Thyroid gland (tissue), 4 donors: ENCODE results near the gene TAF1B.

ENCODE experiments used
- CTCF ChIP-seq, 6 experiments: fragments of 200-600 bp in 3 of 6; fragments of 450-650 bp in 3 of 6; sonication (generic) in 3 of 6; IDR thresholded peaks; one replicate each; pipeline ENCODE4 v1.5.1; 2016 to 2019; ENCODE audit warnings: antibody characterized with exemption in 6 of 6, mild to moderate bottlenecking in 2 of 6, inconsistent platforms in 1 of 6, moderate library complexity in 1 of 6
- POLR2A ChIP-seq, 2 donors: fragments of 450-650 bp; IDR thresholded peaks; one replicate each; pipeline ENCODE4 v1.6.1; 2017; ENCODE audit warnings: antibody characterized with exemption in 2 of 2, mild to moderate bottlenecking in 2 of 2, moderate library complexity in 1 of 2

DNA sequence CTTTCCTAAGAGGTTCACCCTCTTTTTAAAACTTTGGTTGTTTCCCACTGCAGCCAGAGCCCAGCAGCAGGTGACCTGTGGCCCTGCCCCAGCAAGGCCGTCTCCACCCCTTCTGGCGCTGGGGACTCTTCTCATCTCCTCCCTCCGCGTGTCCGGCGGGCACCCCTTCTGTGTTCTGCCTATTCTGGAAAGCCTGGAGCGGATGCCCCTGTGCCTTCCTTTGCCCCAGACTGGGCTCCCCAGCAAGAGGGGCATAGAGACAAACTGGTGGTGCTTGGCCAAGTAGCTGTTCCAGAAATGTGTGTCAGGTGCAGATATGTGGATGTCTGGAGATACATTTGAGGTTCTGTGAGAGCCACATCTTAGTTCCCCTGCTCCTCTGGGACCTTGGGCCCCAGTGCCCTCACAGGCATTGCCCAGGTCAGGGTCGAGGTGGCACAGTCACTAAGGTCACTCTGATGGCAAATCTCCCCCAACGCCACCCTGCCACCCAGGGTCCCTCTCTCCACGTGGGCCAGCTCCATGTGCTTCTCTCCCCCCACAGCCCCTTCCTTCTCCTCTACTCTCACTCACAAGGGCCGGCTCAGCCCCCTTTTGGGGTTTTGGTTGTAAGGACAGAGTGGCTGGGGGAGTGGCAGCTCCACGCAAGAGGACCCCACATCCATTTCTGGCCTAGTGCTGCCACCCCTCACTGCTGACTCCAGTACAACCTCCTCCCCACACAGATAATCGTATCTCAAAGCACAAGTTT, 35.5 kb upstream of the TAF1B start:
- TF ChIP-seq CTCF (IDR thresholded peaks at IDR 0.05) (no peak), POLR2A (IDR thresholded peaks at IDR 0.05) (no peak)
